ENCODE results near the gene LRP8.

- TF ChIP-seq CTCF (IDR thresholded peaks at IDR 0.05; ENCODE audit: insufficient read depth, low read depth, low read length) (no peak), EZH2 (IDR thresholded peaks at IDR 0.05; ENCODE audit: insufficient read depth, low read length) (no peak)
These were observed 56.3 kb downstream of the LRP8 start for GRCh38 chr1:53271446-53272090.

Measured in astrocyte (in vitro differentiated cells and primary cell).